ENCODE data around the gene PMFBP1.
A peak's percentile ranks its signal among the peaks of the same experiment; 100 is the strongest.
"Not testable (repeated sequence)": the region's sequence is repeated elsewhere in the genome, so short reads cannot be mapped to it uniquely, and the experiment has no call there.

PMFBP1 gene

GRCh38 chr16:72104905-72105304 is 67.0 kb downstream of the PMFBP1 start:
- no peak for DNase-seq

GRCh38 chr16:72101195-72101594 is 70.8 kb downstream of the PMFBP1 start:
- no peak for DNase-seq

GRCh38 chr16:72099377-72099818 is 72.6 kb downstream of the PMFBP1 start:
- peak; percentile 43 for DNase-seq

- DNase-seq, result no peak
Observed at GRCh38 chr16:72098936-72099335, 73.0 kb downstream of the PMFBP1 start.

- peak; percentile 6 for DNase-seq
Observed at GRCh38 chr16:72094266-72094610, 77.7 kb downstream of the PMFBP1 start.

- peak; percentile 99 for DNase-seq
Observed at GRCh38 chr16:72093448-72094265, 78.3 kb downstream of the PMFBP1 start, which contains the start of the genes DHX38 and TXNL4B. TSS of gene DHX38 (plus strand) at chr16:72093847. CDS start at chr16:72096158, 2,311 bp downstream. TSS of gene TXNL4B (minus strand) at chr16:72093620. CDS start at chr16:72090749, 2,871 bp downstream.

- DNase-seq, result peak; percentile 68
Observed at GRCh38 chr16:72092832-72093447, 79.0 kb downstream of the PMFBP1 start.

DNA sequence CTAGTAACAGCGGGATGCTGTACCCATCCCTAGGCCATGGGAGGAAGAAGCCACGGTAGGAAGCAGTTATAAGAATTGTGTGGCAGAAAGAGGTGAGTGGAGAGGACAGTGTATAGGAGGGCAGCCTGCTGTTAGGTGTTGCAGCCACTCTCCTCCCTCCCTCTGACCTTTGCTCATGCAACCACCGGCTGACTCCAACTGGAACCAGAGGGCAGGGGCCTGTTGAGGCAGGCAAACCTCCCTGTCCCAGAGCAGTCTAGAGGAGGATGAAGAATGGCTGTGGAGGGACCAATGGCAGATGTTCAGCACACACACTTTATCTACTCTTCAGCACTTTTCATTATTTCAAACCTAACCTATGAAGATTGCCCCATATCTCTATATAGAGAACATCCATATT is 80.7 kb downstream of the PMFBP1 start:
- no peak for DNase-seq

- DNase-seq, result no peak
Observed at GRCh38 chr16:72085002-72085401, 87.0 kb downstream of the PMFBP1 start.

- no peak for DNase-seq
Observed at GRCh38 chr16:72084445-72084844, 87.5 kb downstream of the PMFBP1 start.

DNA sequence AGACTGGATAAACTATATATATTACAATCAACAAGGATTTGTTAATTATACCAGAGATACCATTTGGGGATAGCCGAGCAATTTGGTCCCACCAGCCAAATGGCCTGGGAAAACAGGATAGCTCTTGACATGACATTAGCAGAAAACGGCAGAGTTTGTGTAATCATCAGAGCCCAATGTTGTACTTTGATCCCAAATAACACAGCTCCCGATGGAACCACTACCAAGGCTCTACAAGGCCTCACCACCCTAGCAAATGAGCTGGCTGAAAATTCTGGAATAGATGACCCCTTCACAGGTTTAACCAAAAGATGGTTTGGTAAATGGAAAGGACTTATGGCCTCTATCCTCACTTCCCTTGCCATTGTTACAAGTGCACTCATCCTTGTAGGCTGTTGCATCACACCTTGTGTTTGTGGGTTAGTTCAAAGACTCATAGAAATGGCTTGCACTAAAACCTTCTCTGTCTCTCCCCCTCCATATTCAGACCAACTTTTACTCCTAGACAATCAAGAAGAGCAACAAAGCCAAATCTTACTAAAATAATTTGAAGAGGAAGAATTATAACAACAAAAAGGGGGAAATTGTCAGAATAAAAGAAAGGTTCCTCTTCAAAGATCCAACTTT is 88.1 kb downstream of the PMFBP1 start:
- no peak for DNase-seq

DNA sequence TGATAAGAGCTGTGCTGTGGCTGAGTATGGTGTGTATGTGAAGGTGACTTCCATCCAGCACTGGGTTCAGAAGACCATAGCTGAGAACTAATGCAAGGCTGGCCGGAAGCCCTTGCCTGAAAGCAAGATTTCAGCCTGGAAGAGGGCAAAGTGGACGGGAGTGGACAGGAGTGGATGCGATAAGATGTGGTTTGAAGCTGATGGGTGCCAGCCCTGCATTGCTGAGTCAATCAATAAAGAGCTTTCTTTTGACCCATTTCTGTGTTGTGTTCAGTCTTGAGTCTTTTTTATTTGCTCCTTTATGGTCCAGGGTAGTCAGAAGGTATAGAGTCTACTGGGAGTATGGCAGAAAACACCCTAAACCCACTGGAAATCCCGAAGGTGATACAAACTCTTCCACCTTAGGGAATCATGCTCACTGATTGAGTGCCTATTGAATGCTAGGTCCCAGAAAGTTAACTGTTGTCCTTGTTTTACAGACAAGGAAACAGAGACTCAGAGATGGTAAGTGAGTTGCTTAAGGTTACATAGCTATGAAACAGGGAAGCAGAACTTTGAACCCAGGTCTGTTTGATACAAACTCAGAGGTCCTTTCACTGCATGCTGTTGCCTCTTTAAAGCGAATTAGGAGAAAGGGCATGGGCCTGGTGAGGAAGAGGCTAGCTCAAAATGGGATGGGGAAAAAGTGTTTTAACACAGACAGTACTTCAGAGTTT is 94.8 kb downstream of the PMFBP1 start:
- DNase-seq, result not testable (repeated sequence)

GRCh38 chr16:72075067-72075466 is 96.9 kb downstream of the PMFBP1 start:
- not testable (repeated sequence) for DNase-seq

DNA sequence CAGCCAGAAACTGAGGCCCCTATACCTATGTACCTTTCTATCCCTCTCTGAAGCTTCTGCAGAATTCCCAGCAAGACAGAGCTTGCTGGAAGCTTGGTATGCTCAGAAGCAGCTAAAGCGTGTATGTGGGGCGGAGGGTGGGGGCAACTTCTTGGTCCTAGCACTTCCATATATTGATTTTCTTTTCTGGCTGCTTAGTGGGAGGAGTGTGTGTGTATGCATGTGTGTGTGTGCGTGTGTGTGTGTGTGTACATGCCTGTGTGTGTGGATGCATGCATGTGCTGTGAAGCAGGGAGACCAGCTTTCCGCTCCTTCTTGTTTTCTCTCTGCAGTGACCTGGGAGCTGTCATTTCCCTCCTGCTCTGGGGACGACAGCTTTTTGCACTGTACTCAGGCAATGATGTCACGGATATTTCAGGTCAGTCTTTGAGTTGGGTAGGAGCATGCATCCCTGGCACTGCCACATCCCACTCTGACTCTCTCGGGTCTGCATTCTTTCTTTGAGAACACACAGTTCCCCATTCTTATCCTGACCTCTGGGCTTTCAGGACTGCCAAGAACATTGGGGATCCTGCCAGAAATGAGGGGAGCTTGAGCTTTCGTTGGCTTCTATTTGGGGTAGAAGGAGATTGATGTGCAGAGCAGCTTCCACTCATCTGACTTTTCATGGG is 98.3 kb downstream of the PMFBP1 start:
- no peak for DNase-seq

DNA sequence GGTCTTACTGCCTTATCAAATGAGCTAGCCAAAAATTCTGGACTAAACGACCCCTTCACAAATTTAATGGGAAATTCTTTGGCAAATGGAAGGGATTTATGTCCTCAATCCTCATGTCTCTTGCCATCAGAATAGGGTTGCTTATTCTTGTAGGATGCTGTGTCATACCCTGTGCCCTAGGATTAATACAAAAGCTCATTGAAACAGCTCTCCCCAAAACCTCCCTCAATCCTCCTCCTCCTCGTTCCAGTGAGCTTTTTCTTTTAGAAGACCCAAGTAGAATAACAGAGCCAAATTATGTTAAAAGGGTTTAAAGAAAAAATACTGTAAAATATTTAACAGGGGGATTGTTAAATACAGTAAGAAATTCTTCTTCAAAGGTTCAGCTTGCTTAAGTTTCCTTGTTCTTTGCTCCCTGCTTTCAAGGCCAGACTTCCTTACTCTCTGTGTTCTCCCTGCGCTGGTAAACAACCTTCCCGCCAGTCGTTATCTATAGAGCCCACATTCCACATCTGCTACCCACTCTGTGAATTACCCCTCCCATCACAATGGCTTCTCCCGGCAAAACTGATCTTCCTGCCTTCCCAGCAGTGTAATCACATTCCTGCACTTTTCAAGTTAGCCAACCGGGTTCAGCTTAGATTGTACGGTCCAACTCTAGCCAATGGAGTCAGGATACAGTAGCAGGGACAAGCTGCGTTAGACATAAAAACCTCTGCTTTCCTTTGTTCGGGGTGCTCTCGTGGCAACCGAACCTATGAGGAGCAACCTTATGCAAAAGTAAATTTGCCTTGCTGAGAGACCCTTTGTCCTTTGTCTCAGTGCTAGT is 99.2 kb downstream of the PMFBP1 start:
- peak; percentile 35 for DNase-seq

Data from fibroblast of skin of right biceps (primary cell).